SU-DHL-6 (cell line): Measurements from ENCODE around the gene CTDSP1.

Experiments used
- CTCF ChIP-seq: fragments of 200-600 bp; sonication (generic); IDR thresholded peaks from one replicate; pipeline ENCODE4 v1.5.1; 2017; ENCODE audit warnings: antibody characterized with exemption, mild to moderate bottlenecking, low read length, moderate library complexity; ENCODE audit not compliant: insufficient read depth, poor library complexity, severe bottlenecking
- EZH2phosphoT487 ChIP-seq: fragments of 200-600 bp; sonication (generic), shearing (Covaris generic); conservative IDR thresholded peaks from 2 replicates; pipeline ENCODE4 v1.6.1; 2018; ENCODE audit warnings: mild to moderate bottlenecking, antibody characterized with exemption, low read length, moderate library complexity, mixed read lengths

- TF ChIP-seq CTCF (no peak), EZH2phosphoT487 (no peak)
Measured at GRCh38 chr2:218435003-218435982, 35.6 kb downstream of the CTDSP1 start.
